ENCODE results near the gene TERB2. TPM values are rescaled to one million over a fixed set of nuclear protein-coding genes. Genes with fewer than 3 reads are reported as not detected.
"Not testable (repeated sequence)": the region's sequence is repeated elsewhere in the genome, so short reads cannot be mapped to it uniquely, and the experiment has no call there.

TERB2 gene
- total RNA-seq (not detected), polyA plus RNA-seq (ENCODE audit: insufficient read length in 6 of 6) (not detected)
- long read RNA-seq, donor 1 = 0 reads
- long read RNA-seq, donor 2 = 0 reads
- long read RNA-seq, donor 3 = 0 reads
- long read RNA-seq, donor 4 = 0 reads
- long read RNA-seq, donor 5 = 0 reads
- long read RNA-seq, donor 6 = 0 reads
- long read RNA-seq, donor 7 = 0 reads
- long read RNA-seq, donor 8 = 0 reads
- long read RNA-seq, donor 9 = 0 reads
- long read RNA-seq, donor 10 = 0 reads
- long read RNA-seq, donor 11 = 0 reads
- long read RNA-seq, donor 12 = 0 reads

- intact Hi-C loops (cut with DNase I) = no loop called here
- H3K36me3 ChIP-seq = no peaks in the 10 kb centered on the region
- no peak within 1 kb of the TSS for H3K4me3 ChIP-seq
- H3K27me3 ChIP-seq = no peaks in the 10 kb centered on the region
- ATAC-seq (no peak), DNase-seq (no peak)
- no peak within 1 kb of the TSS for H3K27ac ChIP-seq
- no peak for TF ChIP-seq CTCF (IDR thresholded peaks at IDR 0.05)
- no peaks in the 10 kb centered on the region for H3K9me3 ChIP-seq
- no peaks in the 10 kb centered on the region for H3K4me1 ChIP-seq
These were observed at the start of gene TERB2 for GRCh38 chr15:44956388-44956787. TSS of gene TERB2 (plus strand) at chr15:44956687. CDS start at chr15:44956719, 32 bp downstream.

GRCh38 chr15:44909423-44909822, 47.1 kb upstream of the TERB2 start:
- DNase-seq (no peak), ATAC-seq (no peak)
- TF ChIP-seq CTCF (IDR thresholded peaks at IDR 0.05) = no peak

GRCh38 chr15:44910981-44911625, 45.4 kb upstream of the TERB2 start:
- no peaks in the 10 kb centered on the region for H3K36me3 ChIP-seq
- H3K9me3 ChIP-seq = no peaks in the 10 kb centered on the region
- TF ChIP-seq CTCF (IDR thresholded peaks at IDR 0.05) = no peak
- no peaks in the 10 kb centered on the region for H3K27me3 ChIP-seq
- intact Hi-C loops (cut with DNase I) = no loop called here
- ATAC-seq = no peak
- no peaks in the 10 kb centered on the region for H3K4me1 ChIP-seq
- no peak overlapping the region for H3K27ac ChIP-seq
- no peak overlapping the region for H3K4me3 ChIP-seq
- DNase-seq = no peak

More at GRCh38 chr15:44909423-44909822, 47.1 kb upstream of the TERB2 start:
- intact Hi-C loops (cut with DNase I) = no loop called here
- no peaks in the 10 kb centered on the region for H3K4me1 ChIP-seq
- no peak overlapping the region for H3K4me3 ChIP-seq
- no peak overlapping the region for H3K27ac ChIP-seq
- H3K27me3 ChIP-seq = no peaks in the 10 kb centered on the region
- no peaks in the 10 kb centered on the region for H3K9me3 ChIP-seq
- H3K36me3 ChIP-seq = no peaks in the 10 kb centered on the region

- H3K4me1 ChIP-seq; intact Hi-C loops (cut with DNase I); DNase-seq; H3K27ac ChIP-seq; H3K4me3 ChIP-seq; H3K27me3 ChIP-seq; ATAC-seq; H3K36me3 ChIP-seq; H3K9me3 ChIP-seq: not testable (repeated sequence)
These were observed 44.3 kb upstream of the TERB2 start for GRCh38 chr15:44912186-44912585.

GRCh38 chr15:44912974-44913448, 43.5 kb upstream of the TERB2 start:
- intact Hi-C loops (cut with DNase I); H3K9me3 ChIP-seq; ATAC-seq; DNase-seq; H3K36me3 ChIP-seq; H3K27ac ChIP-seq; H3K4me1 ChIP-seq; H3K27me3 ChIP-seq; H3K4me3 ChIP-seq: not testable (repeated sequence)

GRCh38 chr15:44918136-44918535, 38.4 kb upstream of the TERB2 start:
- Histone ChIP-seq H3K4me3 (no peak overlapping the region), H3K27ac (no peak overlapping the region), H3K9me3 (no peaks in the 10 kb centered on the region), H3K4me1 (no peaks in the 10 kb centered on the region), H3K27me3 (no peaks in the 10 kb centered on the region), H3K36me3 (no peaks in the 10 kb centered on the region)
- no peak for ATAC-seq
- intact Hi-C loops (cut with DNase I) = no loop called here
- no peak for TF ChIP-seq CTCF (IDR thresholded peaks at IDR 0.05)
- DNase-seq = no peak

- H3K27me3 ChIP-seq; H3K4me1 ChIP-seq; H3K9me3 ChIP-seq; H3K36me3 ChIP-seq; ATAC-seq; H3K4me3 ChIP-seq; DNase-seq; H3K27ac ChIP-seq; intact Hi-C loops (cut with DNase I): not testable (repeated sequence)
These were observed 27.8 kb upstream of the TERB2 start for GRCh38 chr15:44928658-44929057.

GRCh38 chr15:44930283-44930682, 26.2 kb upstream of the TERB2 start:
- H3K27ac ChIP-seq; H3K36me3 ChIP-seq; H3K9me3 ChIP-seq; H3K4me1 ChIP-seq; H3K4me3 ChIP-seq; ATAC-seq; intact Hi-C loops (cut with DNase I); H3K27me3 ChIP-seq; DNase-seq: not testable (repeated sequence)

GRCh38 chr15:44958302-44958701, 1.8 kb downstream of the TERB2 start:
- ATAC-seq; H3K4me3 ChIP-seq; H3K9me3 ChIP-seq; H3K4me1 ChIP-seq; intact Hi-C loops (cut with DNase I); DNase-seq; H3K36me3 ChIP-seq; H3K27ac ChIP-seq; H3K27me3 ChIP-seq: not testable (repeated sequence)

Measured in left lung (tissue), 14 donors.